22Rv1 (cell line): ENCODE results near the gene STX4.

Source experiments
- H3K27ac ChIP-seq: fragments of 450-650 bp; 2 replicates; pipeline ENCODE4 v1.5.1; 2017
- CTCF ChIP-seq: fragments of 450-650 bp; IDR thresholded peaks from 2 replicates; pipeline ENCODE4 v1.5.1; 2017; ENCODE audit warnings: mild to moderate bottlenecking
- ZFX ChIP-seq: fragments of 450-650 bp; IDR thresholded peaks from 2 replicates; pipeline ENCODE4 v1.6.1; 2017; ENCODE audit warnings: antibody characterized with exemption, borderline replicate concordance

Gene STX4

GRCh38 chr16:31064882-31065461, 31.6 kb downstream of the STX4 start:
- TF ChIP-seq ZFX (no peak), CTCF (no peak)
- H3K27ac ChIP-seq = no peak overlapping the region

GRCh38 chr16:31067342-31067741, 34.0 kb downstream of the STX4 start:
- no peak for TF ChIP-seq ZFX
- no peak for TF ChIP-seq CTCF
- H3K27ac ChIP-seq = no peak overlapping the region

DNA sequence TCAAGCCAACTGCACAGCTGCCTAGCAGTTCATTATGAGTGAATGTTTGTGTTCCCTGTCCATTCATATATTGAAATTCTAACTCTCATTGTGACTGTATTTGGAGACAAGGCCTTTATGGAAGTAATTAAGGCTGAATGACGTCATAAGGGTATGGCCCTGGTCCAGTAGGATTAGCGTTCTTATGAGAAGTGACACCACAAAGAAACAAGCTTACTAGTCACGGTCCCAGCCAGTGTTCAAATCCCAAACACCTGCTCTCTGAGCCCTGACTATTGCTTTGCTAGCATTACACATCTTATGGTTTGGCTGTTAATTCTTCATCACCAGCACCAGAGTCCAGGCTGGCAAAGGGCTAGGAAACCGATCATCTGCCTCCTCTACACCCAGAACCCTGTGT, 38.5 kb downstream of the STX4 start:
- TF ChIP-seq ZFX (no peak), CTCF (no peak)
- peak overlapping the region; percentile 92 for H3K27ac ChIP-seq

GRCh38 chr16:31072540-31073141, 39.3 kb downstream of the STX4 start:
- TF ChIP-seq ZFX (no peak), CTCF (no peak)
- peak overlapping the region; percentile 92 for H3K27ac ChIP-seq

DNA sequence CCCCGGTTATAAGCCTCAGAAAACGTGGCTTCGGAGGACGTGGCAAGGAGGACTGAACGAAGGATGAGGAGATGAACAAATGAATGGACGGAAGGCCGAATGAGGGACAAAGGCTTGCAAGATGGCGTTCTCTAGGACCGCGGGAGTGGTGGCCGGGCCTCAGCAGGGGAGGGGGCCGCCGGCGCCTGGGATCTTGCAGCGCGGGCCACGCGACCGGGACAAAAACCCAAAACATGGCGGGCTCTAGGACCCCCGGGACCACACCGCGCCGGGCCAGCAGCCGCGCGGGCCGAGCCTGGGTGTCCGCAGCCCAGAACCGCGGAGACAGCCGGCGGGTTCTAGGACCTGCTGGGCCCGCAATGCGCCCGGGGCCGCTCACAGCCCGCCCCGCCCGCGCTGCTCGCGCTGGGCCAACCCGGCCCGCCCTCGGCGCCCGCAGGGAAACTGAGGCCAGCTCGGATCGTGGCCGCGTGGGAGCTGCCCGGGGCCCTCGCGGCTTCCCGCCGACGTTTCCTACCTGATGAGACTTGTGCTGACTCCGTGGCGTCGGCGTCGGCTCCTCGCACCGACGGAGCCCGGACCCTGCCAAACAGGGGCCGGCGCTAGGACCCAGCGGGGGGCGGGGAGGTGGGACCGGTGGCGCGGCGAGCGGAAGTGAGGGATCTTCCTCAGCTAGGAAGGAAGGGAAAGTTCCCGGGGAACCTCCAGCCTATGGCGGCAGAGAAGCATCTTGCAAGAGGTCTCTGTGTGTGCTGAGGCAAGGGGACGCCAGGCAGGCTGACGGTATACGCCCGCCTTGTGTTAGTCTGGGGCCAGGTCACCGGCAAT, 40.0 kb downstream of the STX4 start:
- TF ChIP-seq CTCF (no peak), ZFX (no peak)
- H3K27ac ChIP-seq = peak overlapping the region; percentile 92

DNA sequence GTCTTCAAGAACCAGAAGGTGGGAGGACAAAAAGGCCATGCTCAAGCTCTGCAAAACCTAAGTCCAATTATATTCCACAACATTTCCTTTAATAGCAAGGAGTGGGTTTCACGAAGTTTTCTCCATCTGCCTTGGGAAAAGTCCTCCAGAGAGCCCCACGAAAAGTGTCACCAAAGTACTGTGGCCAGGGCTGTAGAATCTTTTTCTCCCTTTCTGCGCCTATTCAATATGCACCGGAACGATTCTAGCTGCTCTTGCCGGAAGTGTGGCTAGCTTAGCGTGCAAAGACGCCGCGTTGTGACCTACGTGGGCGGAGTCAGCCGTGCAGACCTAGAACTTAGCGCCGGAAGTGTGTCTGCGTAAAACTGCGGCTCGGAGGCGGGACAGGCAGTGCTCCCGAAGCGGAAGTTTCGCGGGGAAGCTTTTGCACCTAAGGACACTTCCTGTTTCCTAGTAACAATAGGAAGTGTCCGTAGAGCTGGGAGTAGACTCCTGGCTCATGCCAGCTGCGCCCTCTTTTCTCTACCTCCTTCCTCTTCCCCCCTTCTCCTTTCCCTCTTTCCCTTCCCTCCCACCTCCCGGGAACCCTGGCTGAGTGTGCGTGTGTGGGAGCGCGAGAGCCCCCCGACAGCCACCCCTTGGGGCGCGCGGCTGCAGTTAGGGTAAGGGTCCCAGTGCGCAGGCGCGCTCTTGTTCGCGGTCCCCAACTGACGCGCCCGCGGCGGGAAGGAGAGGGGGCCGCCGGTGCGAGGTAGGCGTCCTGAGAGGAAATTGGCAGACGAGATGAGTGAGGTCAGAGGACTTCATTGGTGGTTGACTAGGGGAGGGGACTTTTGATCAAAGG, 40.8 kb downstream of the STX4 start, which contains the start of the genes ZNF646 and ZNF668:
Gene ZNF646 (plus strand): TSS at position 453 of the 844 bp plus-strand sequence. CDS start 1,903 bp downstream, outside the sequence.
Gene ZNF668 (minus strand): TSS at position 271 of the 844 bp plus-strand sequence. CDS start 9,781 bp downstream, outside the sequence.
- peak within 1 kb of the TSS; percentile 92 for H3K27ac ChIP-seq
- TF ChIP-seq ZFX = no peak
- TF ChIP-seq CTCF = no peak
